Fibroblast of skin of abdomen (primary cell): ENCODE data around the gene PTCD3. TPM values are rescaled to one million over a fixed set of nuclear protein-coding genes. Genes with fewer than 3 reads are reported as not detected.

ENCODE experiments used
- DNase-seq: peaks from one replicate; pipeline ENCODE4 v3.0.0-alpha.2; 2013
- polyA plus RNA-seq, 2 experiments: library from polyadenylated mRNA; unstranded; fragments of 120-200 nt; gene quantifications; one replicate each; pipeline ENCODE4 v1.2.1, GENCODE V29; 2013; ENCODE audit not compliant: insufficient read length in 2 of 2

PTCD3 gene
- 52.3 TPM for polyA plus RNA-seq (2013, experiment 1 of 2; ENCODE audit: insufficient read length)
- 51.4 TPM for polyA plus RNA-seq (2013, experiment 2 of 2; ENCODE audit: insufficient read length)

GRCh38 chr2:86105969-86106945, at the start of gene PTCD3:
PTCD3 (plus strand) TSS chr2:86106235; CDS start chr2:86106248, 13 bp downstream.
- peak; percentile 95 for DNase-seq

- DNase-seq, result no peak
Measured at GRCh38 chr2:86056590-86057331, 49.3 kb upstream of the PTCD3 start.

- no peak for DNase-seq
Measured at GRCh38 chr2:86062043-86062442, 44.0 kb upstream of the PTCD3 start.

- DNase-seq, result no peak
Measured at GRCh38 chr2:86064006-86064405, 42.0 kb upstream of the PTCD3 start.

GRCh38 chr2:86065512-86065911, 40.5 kb upstream of the PTCD3 start:
- peak; percentile 90 for DNase-seq

GRCh38 chr2:86066007-86066578, 39.9 kb upstream of the PTCD3 start:
- no peak for DNase-seq

- no peak for DNase-seq
Measured at GRCh38 chr2:86066915-86067314, 39.1 kb upstream of the PTCD3 start.

GRCh38 chr2:86068136-86068588, 37.9 kb upstream of the PTCD3 start:
- peak; percentile 14 for DNase-seq

GRCh38 chr2:86068648-86069047, 37.4 kb upstream of the PTCD3 start:
- DNase-seq, result no peak

GRCh38 chr2:86069091-86069685, 36.8 kb upstream of the PTCD3 start:
- no peak for DNase-seq

- no peak for DNase-seq
Measured at GRCh38 chr2:86069783-86070339, 36.2 kb upstream of the PTCD3 start.

GRCh38 chr2:86070868-86071267, 35.2 kb upstream of the PTCD3 start:
- no peak for DNase-seq

GRCh38 chr2:86072271-86072858, 33.7 kb upstream of the PTCD3 start:
- DNase-seq, result no peak

GRCh38 chr2:86073225-86073624, 32.8 kb upstream of the PTCD3 start:
- no peak for DNase-seq

GRCh38 chr2:86074256-86074655, 31.8 kb upstream of the PTCD3 start:
- no peak for DNase-seq

- no peak for DNase-seq
Measured at GRCh38 chr2:86074811-86075210, 31.2 kb upstream of the PTCD3 start.

GRCh38 chr2:86075886-86076285, 30.1 kb upstream of the PTCD3 start:
- DNase-seq, result no peak

- peak; percentile 54 for DNase-seq
Measured at GRCh38 chr2:86078774-86079545, 27.1 kb upstream of the PTCD3 start.

- peak; percentile 63 for DNase-seq
Measured at GRCh38 chr2:86079981-86080911, 25.8 kb upstream of the PTCD3 start.

- DNase-seq, result no peak
Measured at GRCh38 chr2:86081724-86082123, 24.3 kb upstream of the PTCD3 start.
